ENCODE data around the gene ZFYVE9. TPM values are rescaled to one million over a fixed set of nuclear protein-coding genes. Genes with fewer than 3 reads are reported as not detected.
A peak's percentile ranks its signal among the peaks of the same experiment; 100 is the strongest.

The ZFYVE9 gene
- total and polyA plus RNA-seq, 2 of the 13 experiments (the other 11 are each of a cell fraction or from before 2014, with no cell fraction given), result 9.2 to 19.8 TPM

GRCh38 chr1:52348704-52349300, 206.9 kb downstream of the ZFYVE9 start (continued):
- no peak for TF ChIP-seq NFAT5 (CRISPR knock-in tag; IDR thresholded peaks at IDR 0.05)
- TF ChIP-seq CCAR2 (optimal IDR thresholded peaks at IDR 0.05; ENCODE audit: low read depth, low read length), result no peak
- no peak for TF ChIP-seq NR2F6 (IDR thresholded peaks at IDR 0.05)
- no peak for TF ChIP-seq NR2F6 (CRISPR knock-in tag; IDR thresholded peaks at IDR 0.05)
- TF ChIP-seq STAG1 (CRISPR knock-in tag; IDR thresholded peaks at IDR 0.05), result peak; percentile 85
- TF ChIP-seq GATA4 (IDR thresholded peaks at IDR 0.05; ENCODE audit: borderline replicate concordance, low read depth), result no peak
- TF ChIP-seq ZNF687 (CRISPR knock-in tag; IDR thresholded peaks at IDR 0.05), result peak; percentile 34; the same call in 1 of the 2 replicates
- peak; percentile 34; the same call in 1 of the 2 replicates for TF ChIP-seq ZFX (CRISPR knock-in tag; IDR thresholded peaks at IDR 0.05; ENCODE audit: low read depth)
- TF ChIP-seq GMEB1 (CRISPR knock-in tag; IDR thresholded peaks at IDR 0.05; ENCODE audit: borderline replicate concordance), result no peak
- TF ChIP-seq ZNF619 (CRISPR knock-in tag; IDR thresholded peaks at IDR 0.05), result no peak
- TF ChIP-seq CTCF (CRISPR knock-in tag; IDR thresholded peaks at IDR 0.05), result peak; percentile 66
- no peak for TF ChIP-seq ZNF7 (CRISPR knock-in tag; IDR thresholded peaks at IDR 0.05)
- TF ChIP-seq RAD21 (CRISPR knock-in tag; IDR thresholded peaks at IDR 0.05), result peak; percentile 58; the same call in 1 of the 2 replicates
- peak; percentile 45; the same call in 1 of the 2 replicates for TF ChIP-seq BCL6 (CRISPR knock-in tag; IDR thresholded peaks at IDR 0.05)
- TF ChIP-seq PAF1 (CRISPR knock-in tag; IDR thresholded peaks at IDR 0.05), result no peak
- peak; percentile 81 for TF ChIP-seq RBM22 (optimal IDR thresholded peaks at IDR 0.05; ENCODE audit: low read length)

All from HepG2 (cell line).